ENCODE results near the gene UCHL3. TPM values are rescaled to one million over a fixed set of nuclear protein-coding genes. Genes with fewer than 3 reads are reported as not detected.

Gene UCHL3
- total RNA-seq, 3 donors from 2014 or later (not counting 1 experiment from before 2014, with no cell fraction given) = 19.3 to 23.1 (median 22.7) TPM

DNA sequence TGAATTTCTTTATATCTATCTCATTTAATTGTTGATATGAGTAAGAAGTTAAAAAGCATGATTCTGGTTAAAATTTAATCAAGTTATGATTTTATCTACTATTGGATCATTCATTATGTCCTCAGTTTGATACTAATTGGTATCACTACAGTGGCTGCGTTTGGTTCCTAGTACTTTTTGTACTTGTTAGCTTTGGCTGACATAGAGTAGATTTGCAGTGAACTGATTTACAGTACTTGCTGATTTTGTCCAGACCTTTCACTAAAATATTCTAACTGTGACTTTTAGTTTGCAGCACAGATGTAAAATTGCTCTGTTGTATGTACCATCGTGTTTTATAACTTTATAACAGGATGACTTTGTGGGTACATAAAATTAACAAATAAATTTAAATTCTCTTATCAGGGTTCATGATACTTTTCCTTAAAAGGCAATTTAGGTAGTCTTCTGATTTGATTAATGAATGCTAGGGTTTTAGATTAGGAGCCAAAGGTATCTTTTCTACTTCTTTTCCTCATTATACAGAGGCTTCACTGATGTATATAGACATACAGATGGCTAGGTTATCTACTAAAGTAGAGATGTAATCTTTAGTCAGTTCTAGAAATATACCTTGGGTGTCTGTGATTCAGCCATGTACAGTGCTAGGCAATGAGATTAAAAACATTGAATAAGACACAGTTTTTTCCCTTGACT lies 8.7 kb downstream of the UCHL3 start:
- intact Hi-C loops (cut with micrococcal nuclease) = no loop called here
- Mint-ChIP-seq H3K36me3 (no peaks in the 10 kb centered on the region), H3K4me1 (peaks cover 25 to 31% of the 10 kb centered on the region in 2 donors), H3K27ac (peak overlapping the region; percentile 14 to 44), H3K9me3 (no peaks in the 10 kb centered on the region), H3K4me3 (no peak overlapping the region), H3K27me3 (ENCODE audit: low read depth in 2 of 2) (no peaks in the 10 kb centered on the region)
- Histone ChIP-seq H3K9me3 (ENCODE audit: control insufficient read depth, insufficient read depth, low read length) (no peaks in the 10 kb centered on the region), H3K27ac (ENCODE audit: low read length) (no peak overlapping the region), H3K4me3 (ENCODE audit: low read length) (no peak overlapping the region), H3K36me3 (ENCODE audit: control insufficient read depth, insufficient read depth, low read length) (peaks cover 29% of the 10 kb centered on the region), H3K4me1 (ENCODE audit: control insufficient read depth, insufficient read depth, low read length) (no peaks in the 10 kb centered on the region), H3K27me3 (ENCODE audit: control insufficient read depth, insufficient read depth, low read length) (no peaks in the 10 kb centered on the region)
- DNase-seq (no peak), ATAC-seq (no peak)
- TF ChIP-seq, protein P1, sequence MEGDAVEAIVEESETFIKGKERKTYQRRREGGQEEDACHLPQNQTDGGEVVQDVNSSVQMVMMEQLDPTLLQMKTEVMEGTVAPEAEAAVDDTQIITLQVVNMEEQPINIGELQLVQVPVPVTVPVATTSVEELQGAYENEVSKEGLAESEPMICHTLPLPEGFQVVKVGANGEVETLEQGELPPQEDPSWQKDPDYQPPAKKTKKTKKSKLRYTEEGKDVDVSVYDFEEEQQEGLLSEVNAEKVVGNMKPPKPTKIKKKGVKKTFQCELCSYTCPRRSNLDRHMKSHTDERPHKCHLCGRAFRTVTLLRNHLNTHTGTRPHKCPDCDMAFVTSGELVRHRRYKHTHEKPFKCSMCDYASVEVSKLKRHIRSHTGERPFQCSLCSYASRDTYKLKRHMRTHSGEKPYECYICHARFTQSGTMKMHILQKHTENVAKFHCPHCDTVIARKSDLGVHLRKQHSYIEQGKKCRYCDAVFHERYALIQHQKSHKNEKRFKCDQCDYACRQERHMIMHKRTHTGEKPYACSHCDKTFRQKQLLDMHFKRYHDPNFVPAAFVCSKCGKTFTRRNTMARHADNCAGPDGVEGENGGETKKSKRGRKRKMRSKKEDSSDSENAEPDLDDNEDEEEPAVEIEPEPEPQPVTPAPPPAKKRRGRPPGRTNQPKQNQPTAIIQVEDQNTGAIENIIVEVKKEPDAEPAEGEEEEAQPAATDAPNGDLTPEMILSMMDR (IDR thresholded peaks at IDR 0.05) = no peak
- WGBS (ENCODE audit: insufficient coverage) = no CpG with 5 or more reads among the region's 2 CpGs

DNA sequence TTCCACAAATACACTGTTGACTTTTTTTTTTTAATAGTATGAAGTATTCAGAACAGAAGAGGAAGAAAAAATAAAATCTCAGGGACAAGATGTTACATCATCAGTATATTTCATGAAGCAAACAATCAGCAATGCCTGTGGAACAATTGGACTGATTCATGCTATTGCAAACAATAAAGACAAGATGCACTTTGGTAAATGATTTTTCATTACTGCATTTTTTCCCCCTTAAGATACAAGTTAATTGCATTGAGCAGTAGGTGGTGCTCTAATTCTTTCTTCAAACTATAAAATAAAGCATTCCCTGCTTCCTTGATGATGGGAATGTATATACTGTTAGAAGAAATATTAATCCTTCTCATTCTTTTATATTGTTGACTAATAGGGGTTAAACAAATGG lies 17.1 kb downstream of the UCHL3 start:
- Mint-ChIP-seq H3K9me3 (no peaks in the 10 kb centered on the region), H3K4me3 (no peak overlapping the region), H3K36me3 (peaks cover 8% of the 10 kb centered on the region), H3K27me3 (ENCODE audit: low read depth in 2 of 2) (no peaks in the 10 kb centered on the region), H3K27ac (no peak overlapping the region), H3K4me1 (peaks cover 0 to 4% of the 10 kb centered on the region in 2 donors)
- intact Hi-C loops (cut with micrococcal nuclease) = no loop called here
- no peaks in the 10 kb centered on the region for H3K9me3 ChIP-seq (ENCODE audit: control insufficient read depth, insufficient read depth, low read length)
- TF ChIP-seq, protein P1 (IDR thresholded peaks at IDR 0.05) = no peak
- H3K36me3 ChIP-seq (ENCODE audit: control insufficient read depth, insufficient read depth, low read length) = peaks cover 44% of the 10 kb centered on the region
- H3K27me3 ChIP-seq (ENCODE audit: control insufficient read depth, insufficient read depth, low read length) = no peaks in the 10 kb centered on the region
- DNase-seq (no peak), ATAC-seq (no peak)
- H3K4me3 ChIP-seq (ENCODE audit: low read length) = no peak overlapping the region
- no peaks in the 10 kb centered on the region for H3K4me1 ChIP-seq (ENCODE audit: control insufficient read depth, insufficient read depth, low read length)
- no peak overlapping the region for H3K27ac ChIP-seq (ENCODE audit: low read length)

DNA sequence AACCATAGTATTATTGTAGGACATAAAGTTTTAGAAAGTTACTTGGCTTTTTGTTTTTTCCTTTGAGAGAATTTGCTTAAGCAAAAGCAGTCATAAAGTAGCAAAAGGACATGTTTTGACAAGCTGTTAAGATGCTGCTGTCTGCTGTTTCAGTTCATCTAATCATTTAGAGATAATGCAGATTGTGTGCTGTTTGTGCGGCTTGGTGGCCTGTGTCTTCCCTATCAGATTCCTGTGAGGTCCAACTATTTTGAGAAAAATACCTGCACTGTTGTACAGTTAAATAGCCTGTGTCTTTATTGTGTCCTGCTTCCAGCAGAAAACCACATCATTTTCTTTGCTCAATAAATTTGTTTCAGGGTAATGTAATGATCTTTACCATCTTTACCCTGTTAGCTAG lies 20.0 kb downstream of the UCHL3 start:
- Histone ChIP-seq H3K4me1 (ENCODE audit: control insufficient read depth, insufficient read depth, low read length) (no peaks in the 10 kb centered on the region), H3K9me3 (ENCODE audit: control insufficient read depth, insufficient read depth, low read length) (no peaks in the 10 kb centered on the region), H3K4me3 (ENCODE audit: low read length) (no peak overlapping the region), H3K27me3 (ENCODE audit: control insufficient read depth, insufficient read depth, low read length) (no peaks in the 10 kb centered on the region), H3K27ac (ENCODE audit: low read length) (no peak overlapping the region), H3K36me3 (ENCODE audit: control insufficient read depth, insufficient read depth, low read length) (peaks cover 48% of the 10 kb centered on the region)
- intact Hi-C loops (cut with micrococcal nuclease) = no loop called here
- Mint-ChIP-seq H3K9me3 (no peaks in the 10 kb centered on the region), H3K36me3 (peaks cover 23% of the 10 kb centered on the region), H3K27me3 (ENCODE audit: low read depth in 2 of 2) (no peaks in the 10 kb centered on the region), H3K4me3 (no peak overlapping the region), H3K27ac (no peak overlapping the region), H3K4me1 (peaks cover 0 to 9% of the 10 kb centered on the region in 2 donors)
- DNase-seq (no peak), ATAC-seq (no peak)
- 88% methylated on average over 1 of the region's 1 CpG for WGBS (ENCODE audit: insufficient coverage)
- TF ChIP-seq, protein P1 (IDR thresholded peaks at IDR 0.05) = no peak

DNA sequence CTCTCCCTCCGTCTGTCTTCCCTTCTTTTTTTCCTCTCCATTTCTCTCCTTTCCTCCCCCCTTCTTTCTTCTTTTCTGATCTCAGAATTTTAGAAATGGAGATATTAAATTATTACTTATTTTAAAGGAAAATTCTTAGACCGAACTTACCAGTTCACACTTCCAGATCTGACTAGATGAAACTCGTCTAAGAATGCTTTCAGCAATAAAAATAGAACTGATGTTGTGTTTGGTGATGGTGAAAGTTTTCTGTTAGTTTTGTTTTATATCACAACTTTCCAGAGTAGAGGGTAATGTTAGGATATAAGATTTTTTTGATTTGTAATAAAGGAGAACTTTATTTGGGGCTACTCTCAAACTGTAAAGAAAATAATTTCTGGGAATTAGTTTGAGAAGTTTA lies 29.9 kb downstream of the UCHL3 start:
- 80% methylated on average over 1 of the region's 3 CpGs for WGBS (ENCODE audit: insufficient coverage)
- H3K4me1 ChIP-seq (ENCODE audit: control insufficient read depth, insufficient read depth, low read length) = no peaks in the 10 kb centered on the region
- Mint-ChIP-seq H3K4me1 (peaks cover 0 to 4% of the 10 kb centered on the region in 2 donors), H3K27ac (no peak overlapping the region), H3K9me3 (peaks cover 0 to 3% of the 10 kb centered on the region in 2 donors), H3K4me3 (no peak overlapping the region), H3K36me3 (peaks cover 19% of the 10 kb centered on the region), H3K27me3 (ENCODE audit: low read depth in 2 of 2) (no peaks in the 10 kb centered on the region)
- peaks cover 7% of the 10 kb centered on the region for H3K36me3 ChIP-seq (ENCODE audit: control insufficient read depth, insufficient read depth, low read length)
- ATAC-seq (no peak), DNase-seq (no peak)
- no peak overlapping the region for H3K27ac ChIP-seq (ENCODE audit: low read length)
- no peaks in the 10 kb centered on the region for H3K27me3 ChIP-seq (ENCODE audit: control insufficient read depth, insufficient read depth, low read length)
- H3K9me3 ChIP-seq (ENCODE audit: control insufficient read depth, insufficient read depth, low read length) = no peaks in the 10 kb centered on the region
- intact Hi-C loops (cut with micrococcal nuclease) = no loop called here
- H3K4me3 ChIP-seq (ENCODE audit: low read length) = no peak overlapping the region
- TF ChIP-seq, protein P1 (IDR thresholded peaks at IDR 0.05) = no peak
